Measurements from ENCODE around the gene ZNF212.
"Not testable (repeated sequence)": the region's sequence is repeated elsewhere in the genome, so short reads cannot be mapped to it uniquely, and the experiment has no call there.

Gene ZNF212

GRCh38 chr7:149220534-149220933, 18.9 kb upstream of the ZNF212 start:
- Histone ChIP-seq H3K4me1 (ENCODE audit: control insufficient read depth in 2 of 2, insufficient read depth in 2 of 2, low read length in 2 of 2) (no peaks in the 10 kb centered on the region), H3K9ac (ENCODE audit: low read depth in 1 of 2, low read length in 2 of 2) (no peak overlapping the region), H3K27ac (ENCODE audit: low read depth in 2 of 2, low read length in 2 of 2) (no peak overlapping the region), H3K4me3 (ENCODE audit: low read length in 2 of 2) (no peak overlapping the region), H3K36me3 (ENCODE audit: control insufficient read depth in 2 of 2, insufficient read depth in 2 of 2, low read length in 2 of 2) (peaks cover 50 to 57% of the 10 kb centered on the region in 2 donors), H3K9me3 (ENCODE audit: control insufficient read depth in 2 of 2, low read length in 2 of 2) (no peaks in the 10 kb centered on the region), H3K27me3 (ENCODE audit: control insufficient read depth in 2 of 2, insufficient read depth in 2 of 2, low read length in 2 of 2) (no peaks in the 10 kb centered on the region)

GRCh38 chr7:149223176-149223575, 16.3 kb upstream of the ZNF212 start:
- Histone ChIP-seq H3K36me3 (ENCODE audit: control insufficient read depth in 2 of 2, insufficient read depth in 2 of 2, low read length in 2 of 2) (peaks cover 34 to 36% of the 10 kb centered on the region in 2 donors), H3K9ac (ENCODE audit: low read depth in 1 of 2, low read length in 2 of 2) (no peak overlapping the region), H3K4me3 (ENCODE audit: low read length in 2 of 2) (no peak overlapping the region), H3K27ac (ENCODE audit: low read depth in 2 of 2, low read length in 2 of 2) (no peak overlapping the region), H3K4me1 (ENCODE audit: control insufficient read depth in 2 of 2, insufficient read depth in 2 of 2, low read length in 2 of 2) (peaks cover 0 to 4% of the 10 kb centered on the region in 2 donors), H3K27me3 (ENCODE audit: control insufficient read depth in 2 of 2, insufficient read depth in 2 of 2, low read length in 2 of 2) (no peaks in the 10 kb centered on the region), H3K9me3 (ENCODE audit: control insufficient read depth in 2 of 2, low read length in 2 of 2) (no peaks in the 10 kb centered on the region)

GRCh38 chr7:149223761-149224160, 15.7 kb upstream of the ZNF212 start:
- no peak overlapping the region for H3K27ac ChIP-seq (ENCODE audit: low read depth in 2 of 2, low read length in 2 of 2)
- peaks cover 28 to 35% of the 10 kb centered on the region in 2 donors for H3K36me3 ChIP-seq (ENCODE audit: control insufficient read depth in 2 of 2, insufficient read depth in 2 of 2, low read length in 2 of 2)
- H3K4me1 ChIP-seq (ENCODE audit: control insufficient read depth in 2 of 2, insufficient read depth in 2 of 2, low read length in 2 of 2): peaks cover 0 to 4% of the 10 kb centered on the region in 2 donors
- no peaks in the 10 kb centered on the region for H3K27me3 ChIP-seq (ENCODE audit: control insufficient read depth in 2 of 2, insufficient read depth in 2 of 2, low read length in 2 of 2)
- H3K9me3 ChIP-seq (ENCODE audit: control insufficient read depth in 2 of 2, low read length in 2 of 2): no peaks in the 10 kb centered on the region
- no peak overlapping the region for H3K9ac ChIP-seq (ENCODE audit: low read depth in 1 of 2, low read length in 2 of 2)
- no peak overlapping the region for H3K4me3 ChIP-seq (ENCODE audit: low read length in 2 of 2)

GRCh38 chr7:149224352-149224751, 15.1 kb upstream of the ZNF212 start:
- Histone ChIP-seq H3K27me3 (ENCODE audit: control insufficient read depth in 2 of 2, insufficient read depth in 2 of 2, low read length in 2 of 2) (no peaks in the 10 kb centered on the region), H3K27ac (ENCODE audit: low read depth in 2 of 2, low read length in 2 of 2) (no peak overlapping the region), H3K36me3 (ENCODE audit: control insufficient read depth in 2 of 2, insufficient read depth in 2 of 2, low read length in 2 of 2) (peaks cover 22 to 30% of the 10 kb centered on the region in 2 donors), H3K4me1 (ENCODE audit: control insufficient read depth in 2 of 2, insufficient read depth in 2 of 2, low read length in 2 of 2) (peaks cover 0 to 4% of the 10 kb centered on the region in 2 donors), H3K4me3 (ENCODE audit: low read length in 2 of 2) (no peak overlapping the region), H3K9ac (ENCODE audit: low read depth in 1 of 2, low read length in 2 of 2) (no peak overlapping the region), H3K9me3 (ENCODE audit: control insufficient read depth in 2 of 2, low read length in 2 of 2) (no peaks in the 10 kb centered on the region)

GRCh38 chr7:149225106-149225505, 14.3 kb upstream of the ZNF212 start:
- Histone ChIP-seq H3K27me3 (ENCODE audit: control insufficient read depth in 2 of 2, insufficient read depth in 2 of 2, low read length in 2 of 2) (no peaks in the 10 kb centered on the region), H3K9me3 (ENCODE audit: control insufficient read depth in 2 of 2, low read length in 2 of 2) (no peaks in the 10 kb centered on the region), H3K4me3 (ENCODE audit: low read length in 2 of 2) (no peak overlapping the region), H3K4me1 (ENCODE audit: control insufficient read depth in 2 of 2, insufficient read depth in 2 of 2, low read length in 2 of 2) (peaks cover 0 to 4% of the 10 kb centered on the region in 2 donors), H3K9ac (ENCODE audit: low read depth in 1 of 2, low read length in 2 of 2) (no peak overlapping the region), H3K27ac (ENCODE audit: low read depth in 2 of 2, low read length in 2 of 2) (no peak overlapping the region), H3K36me3 (ENCODE audit: control insufficient read depth in 2 of 2, insufficient read depth in 2 of 2, low read length in 2 of 2) (peaks cover 22 to 26% of the 10 kb centered on the region in 2 donors)

GRCh38 chr7:149225656-149226055, 13.8 kb upstream of the ZNF212 start:
- H3K27ac ChIP-seq (ENCODE audit: low read depth in 2 of 2, low read length in 2 of 2): no peak overlapping the region
- H3K36me3 ChIP-seq (ENCODE audit: control insufficient read depth in 2 of 2, insufficient read depth in 2 of 2, low read length in 2 of 2): peaks cover 22 to 23% of the 10 kb centered on the region in 2 donors
- peaks cover 0 to 4% of the 10 kb centered on the region in 2 donors for H3K4me1 ChIP-seq (ENCODE audit: control insufficient read depth in 2 of 2, insufficient read depth in 2 of 2, low read length in 2 of 2)
- H3K9me3 ChIP-seq (ENCODE audit: control insufficient read depth in 2 of 2, low read length in 2 of 2): no peaks in the 10 kb centered on the region
- H3K27me3 ChIP-seq (ENCODE audit: control insufficient read depth in 2 of 2, insufficient read depth in 2 of 2, low read length in 2 of 2): no peaks in the 10 kb centered on the region
- no peak overlapping the region for H3K9ac ChIP-seq (ENCODE audit: low read depth in 1 of 2, low read length in 2 of 2)
- H3K4me3 ChIP-seq (ENCODE audit: low read length in 2 of 2): no peak overlapping the region

- not testable (repeated sequence) for H3K9me3 ChIP-seq (ENCODE audit: control insufficient read depth in 2 of 2, low read length in 2 of 2); H3K27ac ChIP-seq (ENCODE audit: low read depth in 2 of 2, low read length in 2 of 2); H3K4me1 ChIP-seq (ENCODE audit: control insufficient read depth in 2 of 2, insufficient read depth in 2 of 2, low read length in 2 of 2)
These were observed 13.1 kb upstream of the ZNF212 start for GRCh38 chr7:149226366-149226765.

GRCh38 chr7:149226840-149227494, 12.5 kb upstream of the ZNF212 start:
- Histone ChIP-seq H3K9ac (ENCODE audit: low read depth in 1 of 2, low read length in 2 of 2) (no peak overlapping the region), H3K27ac (ENCODE audit: low read depth in 2 of 2, low read length in 2 of 2) (no peak overlapping the region), H3K9me3 (ENCODE audit: control insufficient read depth in 2 of 2, low read length in 2 of 2) (no peaks in the 10 kb centered on the region), H3K4me1 (ENCODE audit: control insufficient read depth in 2 of 2, insufficient read depth in 2 of 2, low read length in 2 of 2) (peaks cover 0 to 4% of the 10 kb centered on the region in 2 donors), H3K27me3 (ENCODE audit: control insufficient read depth in 2 of 2, insufficient read depth in 2 of 2, low read length in 2 of 2) (no peaks in the 10 kb centered on the region), H3K4me3 (ENCODE audit: low read length in 2 of 2) (no peak overlapping the region), H3K36me3 (ENCODE audit: control insufficient read depth in 2 of 2, insufficient read depth in 2 of 2, low read length in 2 of 2) (peaks cover 15 to 17% of the 10 kb centered on the region in 2 donors)

More at GRCh38 chr7:149226366-149226765, 13.1 kb upstream of the ZNF212 start:
- H3K4me3 ChIP-seq (ENCODE audit: low read length in 2 of 2); H3K27me3 ChIP-seq (ENCODE audit: control insufficient read depth in 2 of 2, insufficient read depth in 2 of 2, low read length in 2 of 2); H3K9ac ChIP-seq (ENCODE audit: low read depth in 1 of 2, low read length in 2 of 2): not testable (repeated sequence)
- peaks cover 17 to 18% of the 10 kb centered on the region in 2 donors for H3K36me3 ChIP-seq (ENCODE audit: control insufficient read depth in 2 of 2, insufficient read depth in 2 of 2, low read length in 2 of 2)

GRCh38 chr7:149228831-149229471, 10.5 kb upstream of the ZNF212 start:
- peaks cover 0 to 4% of the 10 kb centered on the region in 2 donors for H3K4me1 ChIP-seq (ENCODE audit: control insufficient read depth in 2 of 2, insufficient read depth in 2 of 2, low read length in 2 of 2)
- H3K4me3 ChIP-seq (ENCODE audit: low read length in 2 of 2): no peak overlapping the region
- no peak overlapping the region for H3K9ac ChIP-seq (ENCODE audit: low read depth in 1 of 2, low read length in 2 of 2)
- no peaks in the 10 kb centered on the region for H3K27me3 ChIP-seq (ENCODE audit: control insufficient read depth in 2 of 2, insufficient read depth in 2 of 2, low read length in 2 of 2)
- H3K9me3 ChIP-seq (ENCODE audit: control insufficient read depth in 2 of 2, low read length in 2 of 2): no peaks in the 10 kb centered on the region
- no peak overlapping the region for H3K27ac ChIP-seq (ENCODE audit: low read depth in 2 of 2, low read length in 2 of 2)
- peaks cover 9 to 11% of the 10 kb centered on the region in 2 donors for H3K36me3 ChIP-seq (ENCODE audit: control insufficient read depth in 2 of 2, insufficient read depth in 2 of 2, low read length in 2 of 2)

- peaks cover 4 to 7% of the 10 kb centered on the region in 2 donors for H3K36me3 ChIP-seq (ENCODE audit: control insufficient read depth in 2 of 2, insufficient read depth in 2 of 2, low read length in 2 of 2)
- no peaks in the 10 kb centered on the region for H3K9me3 ChIP-seq (ENCODE audit: control insufficient read depth in 2 of 2, low read length in 2 of 2)
- H3K4me3 ChIP-seq (ENCODE audit: low read length in 2 of 2): no peak overlapping the region
- no peak overlapping the region for H3K27ac ChIP-seq (ENCODE audit: low read depth in 2 of 2, low read length in 2 of 2)
- H3K9ac ChIP-seq (ENCODE audit: low read depth in 1 of 2, low read length in 2 of 2): no peak overlapping the region
- no peaks in the 10 kb centered on the region for H3K27me3 ChIP-seq (ENCODE audit: control insufficient read depth in 2 of 2, insufficient read depth in 2 of 2, low read length in 2 of 2)
- H3K4me1 ChIP-seq (ENCODE audit: control insufficient read depth in 2 of 2, insufficient read depth in 2 of 2, low read length in 2 of 2): peaks cover 0 to 4% of the 10 kb centered on the region in 2 donors
These were observed 9.9 kb upstream of the ZNF212 start for GRCh38 chr7:149229526-149229925.

All from mucosa of rectum (tissue), 2 donors.